Breast epithelium (tissue), 4 donors: ENCODE data around the gene TMEM243. TPM values are rescaled to one million over a fixed set of nuclear protein-coding genes. Genes with fewer than 3 reads are reported as not detected.

ENCODE experiments used
- DNase-seq, 2 donors: peaks; one replicate each; pipeline ENCODE4 v3.0.0-alpha.2; 2019; ENCODE audit warnings: low spot score in 2 of 2
- H3K27ac ChIP-seq, 2 donors: fragments of 200-600 bp; sonication (generic) in 1 of 2; one replicate each; pipeline ENCODE4 v1.5.1; 2016 to 2019; ENCODE audit warnings: mild to moderate bottlenecking in 1 of 2
- H3K27me3 ChIP-seq, 2 donors: fragments of 200-600 bp; sonication (generic) in 1 of 2; one replicate each; pipeline versions ENCODE4 v1.5.1 to v1.6.0; 2017 to 2019; ENCODE audit warnings: control low read depth in 1 of 2, mild to moderate bottlenecking in 1 of 2
- H3K36me3 ChIP-seq: fragments of 200-600 bp; one replicate; pipeline ENCODE4 v1.5.1; 2019
- H3K4me1 ChIP-seq, 2 donors: fragments of 200-600 bp; sonication (generic); one replicate each; pipeline ENCODE4 v1.5.1; 2016 to 2019; ENCODE audit warnings: control low read depth in 1 of 2
- H3K4me3 ChIP-seq, 3 donors: fragments of 200-600 bp; sonication (generic); 1 replicate in 2 of 3; 2 replicates in 1 of 3; pipeline ENCODE4 v1.5.1; 2016 to 2019; ENCODE audit warnings: mild to moderate bottlenecking in 3 of 3, moderate library complexity in 2 of 3
- H3K9me3 ChIP-seq, 2 donors: fragments of 200-600 bp; sonication (generic) in 1 of 2; one replicate each; pipeline ENCODE4 v1.5.1; 2016 to 2019; ENCODE audit warnings: control low read depth in 1 of 2
- CTCF ChIP-seq, 3 donors: fragments of 450-650 bp; IDR thresholded peaks; one replicate each; pipeline ENCODE4 v1.5.1; 2016 to 2017; ENCODE audit warnings: antibody characterized with exemption in 3 of 3, mild to moderate bottlenecking in 3 of 3, moderate library complexity in 3 of 3
- POLR2A ChIP-seq: fragments of 450-650 bp; IDR thresholded peaks from one replicate; pipeline ENCODE4 v1.6.1; 2016; ENCODE audit warnings: antibody characterized with exemption, mild to moderate bottlenecking, moderate library complexity
- POLR2AphosphoS5 ChIP-seq, 3 donors: sonication (generic); formaldehyde crosslinking; IDR thresholded peaks; one replicate each; pipeline ENCODE4 v1.6.1; 2017; ENCODE audit warnings: antibody characterized with exemption in 3 of 3
- intact Hi-C: fragments of 100-400 bp; cut with DNase I; formaldehyde crosslinking; loops from one replicate; pipeline ENCODE4 v1.15.1; 2023; ENCODE audit warnings: low total_unique reads
- total RNA-seq, 3 donors: library from RNA; depleted of rRNA; stranded (reverse); fragments of >200 nt; gene quantifications; one replicate each; pipeline ENCODE4 v1.1.0, GENCODE V29; 2016

The TMEM243 gene
- total RNA-seq, 3 donors from 2014 or later, result 46.9 to 58.7 (median 50.8) TPM

DNA sequence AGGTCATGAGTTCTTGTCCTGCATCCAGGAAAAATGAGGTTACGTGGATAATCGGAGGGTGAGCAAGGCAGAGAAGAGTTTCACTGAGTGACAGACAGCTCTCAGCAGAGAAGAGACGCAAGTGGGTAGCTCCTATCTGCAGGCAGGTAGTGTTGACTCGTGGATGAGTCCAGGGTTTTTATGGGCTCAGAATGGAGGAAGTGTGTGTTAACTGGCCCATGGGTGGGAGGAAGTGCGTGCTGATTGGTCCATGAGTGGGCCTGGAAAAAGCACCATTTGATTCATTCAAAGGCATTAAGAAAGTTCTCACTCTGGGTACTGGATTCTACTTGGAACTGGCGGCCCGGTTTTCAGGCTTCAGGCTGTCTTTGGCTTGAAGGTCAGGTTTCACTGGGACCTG lies 72.0 kb downstream of the TMEM243 start:
- TF ChIP-seq CTCF (IDR thresholded peaks at IDR 0.05) (no peak), POLR2A (no peak), POLR2AphosphoS5 (IDR thresholded peaks at IDR 0.05) (no peak)
- no peaks in the 10 kb centered on the region for H3K4me1 ChIP-seq
- no peaks in the 10 kb centered on the region for H3K9me3 ChIP-seq
- DNase-seq, result no peak
- H3K27me3 ChIP-seq, result no peaks in the 10 kb centered on the region
- intact Hi-C loops, result no loop called here
- no peak overlapping the region for H3K27ac ChIP-seq
- H3K4me3 ChIP-seq, result no peak overlapping the region
- H3K36me3 ChIP-seq, result no peaks in the 10 kb centered on the region

DNA sequence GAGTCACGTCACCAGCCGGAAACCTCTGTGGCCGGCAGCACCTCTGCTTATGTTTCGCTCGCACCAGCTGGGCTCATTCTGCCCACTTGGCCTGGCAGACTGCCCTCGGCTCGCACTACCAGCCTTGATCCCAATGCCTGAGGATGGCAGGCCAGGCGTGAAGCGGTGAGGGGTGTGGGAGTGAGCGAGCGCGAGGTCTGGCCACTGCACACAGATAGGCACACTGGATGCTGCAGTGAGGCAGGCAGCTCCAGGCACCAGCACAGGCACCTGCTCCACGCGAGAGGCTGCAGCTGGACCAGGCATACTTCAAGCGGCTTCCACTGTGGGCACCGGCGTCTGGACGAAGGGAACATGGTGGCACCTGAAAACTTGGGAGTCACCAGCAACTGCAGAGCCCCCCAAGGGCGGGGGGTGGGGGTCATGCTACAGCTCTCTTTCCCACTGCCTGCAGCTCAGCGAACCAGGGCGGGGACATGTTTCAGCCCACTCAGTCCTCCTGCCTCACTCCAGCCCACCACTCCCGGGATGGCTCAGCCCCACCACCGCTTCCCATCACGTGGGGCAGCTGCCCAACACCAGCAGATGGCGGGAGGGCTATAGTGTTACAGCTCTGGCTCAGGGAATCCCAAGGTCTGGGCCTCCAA lies 72.7 kb downstream of the TMEM243 start:
- peak in 1 of 2 donors; percentile 46 for DNase-seq

More for the DNA sequence above, 72.7 kb downstream of the TMEM243 start:
- Histone ChIP-seq H3K4me1 (no peaks in the 10 kb centered on the region), H3K9me3 (no peaks in the 10 kb centered on the region), H3K27ac (no peak overlapping the region), H3K27me3 (no peaks in the 10 kb centered on the region), H3K36me3 (no peaks in the 10 kb centered on the region), H3K4me3 (no peak overlapping the region)
- intact Hi-C loops, result no loop called here
- TF ChIP-seq CTCF (IDR thresholded peaks at IDR 0.05), result no peak
- no peak for TF ChIP-seq POLR2A
- TF ChIP-seq POLR2AphosphoS5 (IDR thresholded peaks at IDR 0.05), result no peak

Other genes with a start within 250 kb of the TMEM243 start
- gene ELAPOR2, start 160.1 kb downstream of the TMEM243 start, total RNA-seq, result 10 to 100 TPM; 14.4 to 38.1 (median 34.7) TPM
- gene DMTF1, start 67.3 kb downstream of the TMEM243 start, total RNA-seq, result 100 to 1,000 TPM in 2 of 3 donors, 10 to 100 TPM in 1; 85.9 to 185 (median 118) TPM
- gene CROT, start 125.9 kb upstream of the TMEM243 start, total RNA-seq, result 10 to 100 TPM; 11.7 to 34.4 (median 28.8) TPM